HepG2 (cell line): Measurements from ENCODE around the gene NACAD. TPM values are rescaled to one million over a fixed set of nuclear protein-coding genes. Genes with fewer than 3 reads are reported as not detected.
A peak's percentile ranks its signal among the peaks of the same experiment; 100 is the strongest.

Source experiments
- ATAC-seq: fragments of 200-7000 bp; cut with Tn5 transposase; 3 replicates; pipeline ENCODE4 v1.9.1; 2020; ENCODE audit warnings: mild to moderate bottlenecking, moderate library complexity
- BruUV-seq: library from RNA; stranded (reverse); fragments of 400-500 nt; replicated peaks from 2 replicates; lab custom pipeline; 2021; lab: Mats Ljungman, UMichigan
- CTCF ChIA-PET: fragments of 300-600 bp; formaldehyde crosslinking; extraction: SDS; loops from one replicate; lab custom pipeline; 2021; ENCODE audit warnings: low total read pairs, inconsistent platforms, low intra/inter-chr PET ratio; lab: Yijun Ruan, JAX
- POLR2A ChIA-PET: fragments of 350-600 bp; sonication (Branson Sonifier 250); formaldehyde crosslinking; loops from one replicate; lab custom pipeline; 2020; ENCODE audit warnings: antibody characterized with exemption, inconsistent platforms; lab: Yijun Ruan, JAX
- DNase-seq: peaks from one replicate; pipeline ENCODE4 v3.0.0-alpha.2; 2015; ENCODE audit warnings: low spot score
- FAIRE-seq: peaks from 3 replicates; lab custom pipeline; 2011; peaks lifted over from hg19 to GRCh38; lab: Jason Lieb, UNC
- H2AFZ ChIP-seq: one replicate; pipeline ENCODE4 v1.6.1; 2011; ENCODE audit warnings: low read length, inconsistent platforms
- H3K27ac ChIP-seq: fragments of 300-600 bp; 3 replicates; pipeline ENCODE4 v1.8.0; 2011; ENCODE audit warnings: mixed run types, mild to moderate bottlenecking, mixed read lengths, low read length, inconsistent platforms; ENCODE audit not compliant: insufficient read depth; ENCODE audit errors: extremely low read length
- H3K27me3 ChIP-seq, 2 experiments: fragments of 200-600 bp in 1 of 2; 2 replicates in 1 of 2; 3 replicates in 1 of 2; pipeline versions ENCODE4 v1.6.0 to v1.8.0; 2011; ENCODE audit warnings: low read length in 2 of 2, mild to moderate bottlenecking in 2 of 2, moderate library complexity in 2 of 2, inconsistent platforms in 1 of 2; ENCODE audit not compliant: insufficient read depth in 2 of 2, control insufficient read depth in 1 of 2
- H3K36me3 ChIP-seq, 2 experiments: fragments of 200-600 bp in 1 of 2; replicated peaks in 1 of 2; 2 replicates in 1 of 2; 3 replicates in 1 of 2; pipeline versions ENCODE4 v1.5.1 to v1.8.0; 2011; ENCODE audit warnings: low read length in 2 of 2, inconsistent platforms in 1 of 2; ENCODE audit not compliant: insufficient read depth in 2 of 2, control insufficient read depth in 1 of 2
- H3K4me1 ChIP-seq: 2 replicates; pipeline ENCODE4 v1.5.1; 2012; ENCODE audit warnings: low read length, inconsistent platforms; ENCODE audit not compliant: insufficient read depth
- H3K4me2 ChIP-seq: 2 replicates; pipeline ENCODE4 v1.6.0; 2011; ENCODE audit warnings: low read depth, low read length, inconsistent platforms
- H3K4me3 ChIP-seq, 3 experiments: fragments of 200-600 bp in 1 of 3; sonication (generic), shearing (Covaris generic) in 1 of 3; replicated peaks in 1 of 3; 2 replicates each; pipeline ENCODE4 v1.5.1; 2011 to 2016; ENCODE audit warnings: low read length in 3 of 3, inconsistent platforms in 2 of 3, low read depth in 2 of 3, mild to moderate bottlenecking in 2 of 3, control low read depth in 1 of 3, mixed read lengths in 1 of 3; ENCODE audit not compliant: insufficient read depth in 1 of 3
- H3K79me2 ChIP-seq: one replicate; pipeline ENCODE4 v1.6.1; 2011; ENCODE audit warnings: low read length, inconsistent platforms; ENCODE audit not compliant: insufficient read depth
- H3K9ac ChIP-seq: 2 replicates; pipeline ENCODE4 v1.6.0; 2011; ENCODE audit warnings: mild to moderate bottlenecking, low read depth, low read length, inconsistent platforms; ENCODE audit not compliant: insufficient read depth
- H3K9me3 ChIP-seq: 2 replicates; pipeline ENCODE4 v1.5.1; 2012; ENCODE audit warnings: mild to moderate bottlenecking, low read length
- H4K20me1 ChIP-seq: 2 replicates; pipeline ENCODE4 v1.6.0; 2011; ENCODE audit warnings: inconsistent platforms, mild to moderate bottlenecking, low read length, moderate library complexity; ENCODE audit not compliant: insufficient read depth
- BRCA1 ChIP-seq: sonication (generic); formaldehyde crosslinking; IDR thresholded peaks from 2 replicates; pipeline ENCODE4 v1.4.0; 2020; ENCODE audit warnings: missing genetic modification reagents
- HIVEP1 ChIP-seq: sonication (generic); formaldehyde crosslinking; IDR thresholded peaks from 2 replicates; pipeline ENCODE4 v1.4.0; 2020; ENCODE audit warnings: mild to moderate bottlenecking, missing genetic modification reagents
- KDM2A ChIP-seq: sonication (generic); formaldehyde crosslinking; IDR thresholded peaks from 2 replicates; pipeline ENCODE4 v1.4.0; 2020; ENCODE audit warnings: low read depth, missing genetic modification reagents, borderline replicate concordance
- MIER3 ChIP-seq: IDR thresholded peaks from 2 replicates; pipeline ENCODE4 v1.6.1; 2016; ENCODE audit warnings: missing compliant biosample characterization, borderline replicate concordance
- NFE2L2 ChIP-seq: fragments of 150-350 bp; IDR thresholded peaks from 2 replicates; pipeline ENCODE4 v1.6.1; 2014; ENCODE audit warnings: low read length
- NRL ChIP-seq: sonication (generic); formaldehyde crosslinking; IDR thresholded peaks from 2 replicates; pipeline ENCODE4 v1.5.0; 2020; ENCODE audit warnings: missing genetic modification reagents, mild to moderate bottlenecking, moderate library complexity, borderline replicate concordance
- ZBTB42 ChIP-seq: sonication (generic); formaldehyde crosslinking; IDR thresholded peaks from 2 replicates; pipeline ENCODE4 v1.5.0; 2020; ENCODE audit warnings: mild to moderate bottlenecking, missing genetic modification reagents
- ZFP37 ChIP-seq: sonication (generic); formaldehyde crosslinking; IDR thresholded peaks from 2 replicates; pipeline ENCODE4 v1.4.0; 2020; ENCODE audit warnings: missing genetic modification reagents, borderline replicate concordance
- ZNF124 ChIP-seq: sonication (generic); formaldehyde crosslinking; IDR thresholded peaks from 2 replicates; pipeline ENCODE4 v1.4.0; 2020; ENCODE audit warnings: missing genetic modification reagents
- ZNF326 ChIP-seq: sonication (generic); formaldehyde crosslinking; IDR thresholded peaks from 2 replicates; pipeline ENCODE4 v1.4.0; 2020; ENCODE audit warnings: missing genetic modification reagents, borderline replicate concordance
- ZNF629 ChIP-seq: sonication (generic); formaldehyde crosslinking; conservative IDR thresholded peaks from 2 replicates; pipeline ENCODE4 v1.5.0; 2020; ENCODE audit warnings: missing genetic modification reagents
- WGBS: methylation state at CpG from one replicate; pipeline ENCODE4 v1.1.6; 2017; ENCODE audit warnings: low lambda C conversion rate; 5-methylcytosine and 5-hydroxymethylcytosine counted together
- in situ Hi-C: cut with HindIII; loops from 2 replicates; pipeline ENCODE4 v1.10.0; 2017; ENCODE audit warnings: low pct_unique_long_range_greater_than_20kb; ENCODE audit not compliant: extremely low pct_ligation_motif_present
- intact Hi-C: fragments of 100-400 bp; cut with micrococcal nuclease; formaldehyde crosslinking; loops from one replicate; pipeline ENCODE4 v1.10.0; 2022; ENCODE audit not compliant: unreplicated experiment
- polyA plus RNA-seq, 8 experiments: library from polyadenylated mRNA; depleted of rRNA in 3 of 8; stranded (reverse) in 7 of 8; unstranded in 1 of 8; fragments of >200 nt; fragmentation: Illumina TruSeq in 4 of 8; extraction: Trizol in 4 of 8; gene quantifications; 2 replicates each; pipeline versions ENCODE4 v1.2.1 to v1.2.3, GENCODE V29; 2011 to 2016; ENCODE audit warnings: low read depth in 4 of 8, missing spikeins in 1 of 8, mixed read lengths in 1 of 8; ENCODE audit not compliant: insufficient read depth in 1 of 8
- total RNA-seq, 5 experiments: library from RNA; depleted of rRNA; stranded (reverse); fragments of >200 nt; fragmentation: Illumina TruSeq; extraction: Trizol; gene quantifications; 2 replicates each; pipeline ENCODE4 v1.2.3, GENCODE V29; 2016; ENCODE audit warnings: low read depth in 1 of 5
- TF ChIP-seq, protein P1 (sequence below): sonication (generic); formaldehyde crosslinking; IDR thresholded peaks from 2 replicates; pipeline ENCODE4 v1.5.0; 2020; ENCODE audit warnings: missing genetic modification reagents, mild to moderate bottlenecking, borderline replicate concordance
- TF ChIP-seq, protein P2 (sequence below): sonication (generic); formaldehyde crosslinking; IDR thresholded peaks from 2 replicates; pipeline ENCODE4 v1.4.0; 2020; ENCODE audit warnings: missing genetic modification reagents
- TF ChIP-seq, protein P3 (sequence below): sonication (generic); formaldehyde crosslinking; IDR thresholded peaks from 2 replicates; pipeline ENCODE4 v1.5.1; 2020; ENCODE audit warnings: mild to moderate bottlenecking, moderate library complexity, missing genetic modification reagents

Gene NACAD
- total and polyA plus RNA-seq, 2 of the 13 experiments (the other 11 are each of a cell fraction or from before 2014, with no cell fraction given), result 0.04 TPM; not detected in 1

DNA sequence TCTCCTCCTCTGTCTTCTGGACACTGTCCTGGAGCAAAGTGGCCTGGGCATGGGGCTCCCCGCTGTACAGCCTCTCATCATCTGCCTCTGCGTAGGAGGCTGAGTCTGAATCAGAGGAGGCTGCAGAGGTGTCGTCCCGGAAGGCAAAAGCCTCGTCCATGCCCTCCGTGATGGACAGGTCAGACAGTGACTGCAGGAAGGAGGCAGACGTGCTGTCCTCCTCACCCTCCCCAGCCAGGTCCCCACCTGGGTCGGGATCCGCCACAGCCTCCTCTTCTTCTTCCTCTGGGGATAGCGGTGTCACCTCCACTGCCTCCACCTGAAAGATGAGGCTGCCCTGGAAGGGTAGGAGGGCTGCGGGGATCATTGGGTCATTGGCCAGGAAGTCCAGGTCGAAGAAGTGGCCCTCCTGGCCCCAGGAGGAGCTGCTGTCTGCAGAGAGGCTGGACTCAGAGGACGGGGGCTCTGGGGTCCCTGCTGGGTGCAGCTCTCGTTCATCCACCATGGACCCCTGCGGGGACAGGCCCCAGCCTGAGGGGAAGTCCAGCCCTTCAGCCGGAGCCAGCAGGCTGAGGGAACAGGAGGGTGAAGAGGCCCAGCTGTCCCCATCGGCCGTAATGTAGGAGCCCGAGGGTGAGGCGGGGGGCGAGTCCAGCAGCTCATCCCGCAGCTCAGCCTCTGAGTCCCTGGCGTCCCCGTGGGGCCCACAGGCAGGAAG is 3.7 kb downstream of the NACAD start:
- H3K9me3 ChIP-seq, result no peaks in the 10 kb centered on the region
- H3K4me3 ChIP-seq, result no peak overlapping the region; a peak in 1 of 6 replicates
- H3K36me3 ChIP-seq, result no peaks in the 10 kb centered on the region
- intact Hi-C loops (no loop called here), in situ Hi-C loops (no loop called here)
- ChIA-PET POLR2A (no interaction called here), CTCF (no interaction called here)
- FAIRE-seq (no peak), DNase-seq (no peak), ATAC-seq (0 out of 3 replicates have a peak, but pooled peaks have one; percentile 5)
- WGBS, result 19% methylated on average over 13 of the region's 24 CpGs
- H4K20me1 ChIP-seq, result no peaks in the 10 kb centered on the region
- H3K79me2 ChIP-seq, result no peaks in the 10 kb centered on the region
- no peak overlapping the region for H3K27ac ChIP-seq
- H2AFZ ChIP-seq, result no peak overlapping the region
- peak overlapping the region; percentile 7; the same call in 1 of the 2 replicates for H3K4me2 ChIP-seq
- H3K9ac ChIP-seq, result no peak overlapping the region
- peaks cover 9% of the 10 kb centered on the region; the same call in 1 of the 2 replicates for H3K4me1 ChIP-seq
- no peak for TF ChIP-seq ZBTB42 (CRISPR knock-in tag)
- 0 out of 2 replicates have a peak, but pooled peaks have one; percentile 44 for TF ChIP-seq HIVEP1 (CRISPR knock-in tag)
- no peak for TF ChIP-seq ZNF326 (CRISPR knock-in tag)
- peaks cover 9 to 33% of the 10 kb centered on the region in 2 experiments for H3K27me3 ChIP-seq
- BruUV-seq, result no TSS peak

DNA sequence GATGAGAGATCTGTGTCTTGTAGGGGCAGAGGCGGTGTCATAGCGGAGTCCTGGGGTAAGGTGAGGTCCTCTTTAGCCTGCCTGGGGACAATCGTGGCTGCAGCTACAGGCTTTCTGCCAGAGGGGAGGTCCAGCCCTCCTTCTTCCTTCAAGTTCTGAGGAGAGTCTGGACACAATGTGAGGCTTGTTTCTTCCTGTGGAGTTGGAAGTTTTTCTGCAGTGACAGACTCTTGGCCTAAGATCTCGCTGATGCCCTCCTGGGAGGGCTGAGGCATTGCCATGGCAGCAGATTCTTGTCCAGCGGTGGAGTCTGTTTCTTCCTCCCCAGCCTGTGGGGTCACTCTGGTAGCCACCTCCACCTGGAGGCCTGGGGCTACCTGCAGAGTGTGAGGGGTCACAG is 4.4 kb downstream of the NACAD start:
- Histone ChIP-seq H3K27ac (no peak overlapping the region), H2AFZ (no peak overlapping the region), H3K27me3 (peaks cover 9 to 33% of the 10 kb centered on the region in 2 experiments), H3K9me3 (no peaks in the 10 kb centered on the region), H3K4me1 (peaks cover 9% of the 10 kb centered on the region; the same call in 1 of the 2 replicates), H3K79me2 (no peaks in the 10 kb centered on the region), H3K4me2 (no peak overlapping the region), H3K9ac (no peak overlapping the region), H4K20me1 (no peaks in the 10 kb centered on the region), H3K4me3 (no peak overlapping the region), H3K36me3 (no peaks in the 10 kb centered on the region)
- BruUV-seq, result no TSS peak
- ATAC-seq, result no peak
- intact Hi-C loops (no loop called here), in situ Hi-C loops (no loop called here)
- DNase-seq, result no peak
- POLR2A ChIA-PET, result no interaction called here
- 51% methylated on average over 4 of the region's 5 CpGs for WGBS
- FAIRE-seq, result no peak
- CTCF ChIA-PET, result no interaction called here
- TF ChIP-seq ZNF629 (CRISPR knock-in tag), result no peak
- TF ChIP-seq NFE2L2, result no peak
- TF ChIP-seq, protein P1, sequence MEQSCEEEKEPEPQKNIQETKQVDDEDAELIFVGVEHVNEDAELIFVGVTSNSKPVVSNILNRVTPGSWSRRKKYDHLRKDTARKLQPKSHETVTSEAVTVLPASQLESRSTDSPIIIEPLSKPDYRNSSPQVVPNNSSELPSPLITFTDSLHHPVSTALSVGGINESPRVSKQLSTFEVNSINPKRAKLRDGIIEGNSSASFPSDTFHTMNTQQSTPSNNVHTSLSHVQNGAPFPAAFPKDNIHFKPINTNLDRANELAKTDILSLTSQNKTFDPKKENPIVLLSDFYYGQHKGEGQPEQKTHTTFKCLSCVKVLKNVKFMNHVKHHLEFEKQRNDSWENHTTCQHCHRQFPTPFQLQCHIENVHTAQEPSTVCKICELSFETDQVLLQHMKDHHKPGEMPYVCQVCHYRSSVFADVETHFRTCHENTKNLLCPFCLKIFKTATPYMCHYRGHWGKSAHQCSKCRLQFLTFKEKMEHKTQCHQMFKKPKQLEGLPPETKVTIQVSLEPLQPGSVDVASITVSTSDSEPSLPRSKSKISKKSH, result no peak
- TF ChIP-seq ZNF124 (CRISPR knock-in tag), result no peak
- TF ChIP-seq MIER3, result no peak
- no peak for TF ChIP-seq KDM2A (CRISPR knock-in tag)
- TF ChIP-seq NRL (CRISPR knock-in tag), result no peak
- TF ChIP-seq, protein P2, sequence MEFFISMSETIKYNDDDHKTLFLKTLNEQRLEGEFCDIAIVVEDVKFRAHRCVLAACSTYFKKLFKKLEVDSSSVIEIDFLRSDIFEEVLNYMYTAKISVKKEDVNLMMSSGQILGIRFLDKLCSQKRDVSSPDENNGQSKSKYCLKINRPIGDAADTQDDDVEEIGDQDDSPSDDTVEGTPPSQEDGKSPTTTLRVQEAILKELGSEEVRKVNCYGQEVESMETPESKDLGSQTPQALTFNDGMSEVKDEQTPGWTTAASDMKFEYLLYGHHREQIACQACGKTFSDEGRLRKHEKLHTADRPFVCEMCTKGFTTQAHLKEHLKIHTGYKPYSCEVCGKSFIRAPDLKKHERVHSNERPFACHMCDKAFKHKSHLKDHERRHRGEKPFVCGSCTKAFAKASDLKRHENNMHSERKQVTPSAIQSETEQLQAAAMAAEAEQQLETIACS (CRISPR knock-in tag), result no peak
- no peak for TF ChIP-seq BRCA1 (CRISPR knock-in tag)
- TF ChIP-seq, protein P3, sequence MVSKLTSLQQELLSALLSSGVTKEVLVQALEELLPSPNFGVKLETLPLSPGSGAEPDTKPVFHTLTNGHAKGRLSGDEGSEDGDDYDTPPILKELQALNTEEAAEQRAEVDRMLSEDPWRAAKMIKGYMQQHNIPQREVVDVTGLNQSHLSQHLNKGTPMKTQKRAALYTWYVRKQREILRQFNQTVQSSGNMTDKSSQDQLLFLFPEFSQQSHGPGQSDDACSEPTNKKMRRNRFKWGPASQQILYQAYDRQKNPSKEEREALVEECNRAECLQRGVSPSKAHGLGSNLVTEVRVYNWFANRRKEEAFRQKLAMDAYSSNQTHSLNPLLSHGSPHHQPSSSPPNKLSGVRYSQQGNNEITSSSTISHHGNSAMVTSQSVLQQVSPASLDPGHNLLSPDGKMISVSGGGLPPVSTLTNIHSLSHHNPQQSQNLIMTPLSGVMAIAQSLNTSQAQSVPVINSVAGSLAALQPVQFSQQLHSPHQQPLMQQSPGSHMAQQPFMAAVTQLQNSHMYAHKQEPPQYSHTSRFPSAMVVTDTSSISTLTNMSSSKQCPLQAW (CRISPR knock-in tag), result no peak
- no peak for TF ChIP-seq ZFP37 (CRISPR knock-in tag)
